Measurements from ENCODE around the gene LRRFIP1.

Gene LRRFIP1

GRCh38 chr2:237791977-237792727 is 164.8 kb downstream of the LRRFIP1 start:
- no peak for DNase-seq

GRCh38 chr2:237797253-237797652 is 169.9 kb downstream of the LRRFIP1 start:
- no peak for DNase-seq

- no peak for DNase-seq
Observed at GRCh38 chr2:237798236-237799059, 171.1 kb downstream of the LRRFIP1 start, which contains the start of gene RBM44. Gene RBM44 (plus strand): TSS chr2:237798779. CDS start chr2:237813610, 14,831 bp downstream.

DNA sequence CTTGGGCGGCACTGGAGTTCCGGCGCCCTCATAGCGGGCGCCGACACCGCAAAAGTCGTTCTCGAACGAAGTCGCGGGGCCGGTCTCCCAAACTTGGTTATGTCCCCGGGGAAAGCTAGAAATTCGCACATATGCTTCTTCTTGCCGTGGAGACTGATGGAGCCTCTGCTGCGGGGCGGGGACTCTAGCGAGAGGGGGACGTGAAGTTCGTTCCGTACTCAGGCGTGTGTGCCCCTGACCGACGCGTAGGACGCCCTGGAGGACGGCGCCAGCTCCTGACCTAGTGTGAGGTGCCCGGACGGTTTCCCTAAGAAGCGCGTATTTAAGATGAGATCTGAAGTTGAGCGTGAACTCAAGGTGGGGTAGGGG is 171.7 kb downstream of the LRRFIP1 start:
- DNase-seq: no peak

- no peak for DNase-seq
Observed at GRCh38 chr2:237801466-237801865, 174.1 kb downstream of the LRRFIP1 start.

GRCh38 chr2:237806334-237806733 is 178.9 kb downstream of the LRRFIP1 start:
- DNase-seq: no peak

GRCh38 chr2:237815637-237816036 is 188.2 kb downstream of the LRRFIP1 start:
- DNase-seq: no peak

DNA sequence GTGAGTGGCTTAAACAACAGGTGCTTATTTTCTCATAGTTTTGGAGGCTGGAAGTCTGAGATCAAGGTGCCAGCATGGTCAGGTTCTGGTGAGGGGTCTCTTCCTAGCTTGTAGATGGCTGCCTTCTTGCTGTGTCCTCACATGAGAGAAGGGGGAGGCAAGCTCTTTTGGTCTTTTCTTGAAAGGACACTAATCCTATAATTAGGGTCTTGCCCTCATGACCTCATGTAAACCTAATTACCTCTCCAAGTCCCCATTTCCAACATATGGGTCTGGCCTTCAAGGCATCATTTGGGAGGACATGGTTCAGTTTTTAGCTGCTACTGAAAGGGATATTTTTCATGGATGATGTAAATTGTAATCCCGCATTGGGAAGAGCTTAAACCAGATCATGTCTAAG is 189.1 kb downstream of the LRRFIP1 start:
- no peak for DNase-seq

- no peak for DNase-seq
Observed at GRCh38 chr2:237818066-237818473, 190.7 kb downstream of the LRRFIP1 start.

- no peak for DNase-seq
Observed at GRCh38 chr2:237819231-237819630, 191.8 kb downstream of the LRRFIP1 start.

DNA sequence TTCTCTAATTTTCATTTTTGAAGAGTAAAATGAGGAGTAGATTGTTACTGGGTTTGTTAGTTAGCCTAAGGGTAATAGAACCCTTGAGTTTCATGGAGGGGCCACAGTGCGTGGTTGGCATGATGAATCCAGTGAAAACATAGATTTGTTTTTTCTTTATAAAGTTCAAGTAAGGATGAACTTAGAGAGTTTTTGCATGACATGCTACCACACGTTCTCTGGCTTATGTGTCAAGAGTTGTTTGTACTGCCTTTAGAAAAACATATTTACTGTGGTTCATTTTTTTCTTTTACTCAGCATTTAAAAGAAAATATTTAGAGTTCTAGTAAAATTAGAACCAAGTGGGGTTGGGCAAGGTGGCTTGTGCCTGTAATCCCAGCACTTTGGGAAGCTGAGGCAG is 193.0 kb downstream of the LRRFIP1 start:
- DNase-seq: no peak

DNA sequence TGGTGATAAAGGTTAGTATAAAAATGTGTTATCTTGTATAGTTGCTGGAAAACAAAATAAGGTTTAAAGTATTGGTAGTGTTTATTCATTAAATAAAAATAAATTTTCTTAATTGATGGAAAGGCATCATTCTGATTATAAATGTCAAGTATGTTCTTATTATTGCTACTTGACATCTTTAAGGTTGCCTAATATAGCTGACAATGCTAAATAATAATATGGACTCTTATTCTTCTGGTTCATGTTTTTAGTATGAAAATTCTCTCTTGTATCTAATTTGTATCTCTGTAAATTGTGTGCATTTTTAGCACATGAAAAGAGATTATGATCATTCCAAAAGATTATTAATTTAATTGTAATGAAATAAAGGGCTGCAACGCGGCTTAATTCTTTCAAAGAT is 196.2 kb downstream of the LRRFIP1 start:
- DNase-seq: no peak

- DNase-seq: no peak
Observed at GRCh38 chr2:237824085-237824484, 196.7 kb downstream of the LRRFIP1 start.

DNA sequence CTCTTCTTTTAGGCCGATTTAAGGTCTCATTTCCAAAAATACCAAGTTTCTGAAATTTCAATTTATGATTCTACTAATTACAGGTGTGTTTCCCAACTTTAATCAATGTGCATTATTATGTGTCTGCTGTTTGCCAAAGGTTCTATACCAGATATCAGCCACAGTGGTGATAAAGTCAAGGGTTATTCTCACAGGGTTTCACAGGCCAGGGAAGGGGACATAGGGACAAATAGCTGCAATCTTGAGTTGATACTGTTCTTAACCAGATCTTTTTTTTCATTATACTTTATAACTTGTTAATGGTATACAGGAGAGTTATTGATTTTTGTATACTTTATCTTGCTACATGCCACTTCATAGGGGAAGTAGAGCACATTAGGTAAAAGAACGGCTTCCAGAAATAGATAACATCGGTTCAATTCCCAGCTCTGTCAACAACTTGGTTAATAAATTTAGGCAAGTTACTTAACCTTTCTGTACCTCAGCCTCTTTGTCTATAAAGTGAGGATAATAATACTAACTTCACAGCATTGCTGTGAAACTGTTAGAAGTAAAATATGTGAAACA is 200.1 kb downstream of the LRRFIP1 start:
- no peak for DNase-seq

Data from left hindlimb (tissue), 1 donor.